GM23338 (cell line): ENCODE measurements around the gene APBA2.

Source experiments
- CREB1 ChIP-seq: fragments of 250-450 bp; sonication (Bioruptor Pico); IDR thresholded peaks from 2 replicates; pipeline ENCODE4 v1.5.0; 2020; ENCODE audit warnings: low read depth, mild to moderate bottlenecking, moderate library complexity
- CTCF ChIP-seq, 2 experiments: fragments of 200-600 bp in 1 of 2; sonication (generic) in 1 of 2; conservative IDR thresholded peaks; 2 replicates each; pipeline versions ENCODE4 v1.5.1 to v1.6.1; 2016 to 2017; ENCODE audit warnings: antibody characterized with exemption in 2 of 2, low read depth in 2 of 2, mild to moderate bottlenecking in 2 of 2, moderate library complexity in 1 of 2
- ETS1 ChIP-seq: IDR thresholded peaks from 2 replicates; pipeline ENCODE4 v1.6.1; 2016; ENCODE audit warnings: antibody characterized with exemption
- EZH2 ChIP-seq: fragments of 200-600 bp; sonication (generic); IDR thresholded peaks from one replicate; pipeline ENCODE4 v1.8.0; 2017; ENCODE audit warnings: antibody characterized with exemption, mild to moderate bottlenecking, low read depth; ENCODE audit not compliant: unreplicated experiment
- EZH2phosphoT487 ChIP-seq: fragments of 200-600 bp; sonication (generic); IDR thresholded peaks from one replicate; pipeline ENCODE4 v1.8.1; 2018; ENCODE audit warnings: antibody characterized with exemption; ENCODE audit not compliant: unreplicated experiment
- JUNB ChIP-seq: IDR thresholded peaks from one replicate; pipeline ENCODE4 v1.6.1; 2016; ENCODE audit warnings: antibody characterized with exemption; ENCODE audit not compliant: unreplicated experiment
- POLR2AphosphoS5 ChIP-seq: IDR thresholded peaks from 2 replicates; pipeline ENCODE4 v1.6.1; 2016; ENCODE audit warnings: antibody characterized with exemption, low read depth
- REST ChIP-seq: IDR thresholded peaks from one replicate; pipeline ENCODE4 v1.6.1; 2018; ENCODE audit warnings: antibody characterized with exemption; ENCODE audit not compliant: unreplicated experiment
- STAT1 ChIP-seq: IDR thresholded peaks from one replicate; pipeline ENCODE4 v1.6.1; 2016; ENCODE audit warnings: antibody characterized with exemption; ENCODE audit not compliant: unreplicated experiment
- ZNF114 ChIP-seq: fragments of 250-450 bp; sonication (Bioruptor Pico); IDR thresholded peaks from 2 replicates; pipeline ENCODE4 v1.5.0; 2020; ENCODE audit warnings: mild to moderate bottlenecking, moderate library complexity
- ZNF331 ChIP-seq: fragments of 250-450 bp; sonication (Bioruptor Pico); IDR thresholded peaks from 2 replicates; pipeline ENCODE4 v1.5.0; 2020; ENCODE audit warnings: low read depth, mild to moderate bottlenecking, moderate library complexity

- TF ChIP-seq CTCF (conservative IDR thresholded peaks at IDR 0.05; ENCODE audit: low read depth in 2 of 2) = no peak
- TF ChIP-seq POLR2AphosphoS5 = no peak
- TF ChIP-seq EZH2phosphoT487 = no peak
- no peak for TF ChIP-seq JUNB
- TF ChIP-seq REST = no peak
- no peak for TF ChIP-seq CREB1 (CRISPR knock-in tag)
- no peak for TF ChIP-seq EZH2
- TF ChIP-seq STAT1 = no peak
- no peak for TF ChIP-seq ZNF114 (CRISPR knock-in tag)
- no peak for TF ChIP-seq ZNF331
- TF ChIP-seq ETS1 = no peak
Observed at GRCh38 chr15:29120593-29121368, 235.0 kb downstream of the APBA2 start.
